Astrocyte of the cerebellum (primary cell): ENCODE results near the gene DLG2.

ENCODE experiments used
- DNase-seq: peaks from one replicate; pipeline ENCODE4 v3.0.0-alpha.2; 2011; ENCODE audit warnings: low read depth
- H3K4me3 ChIP-seq: 2 replicates; pipeline ENCODE4 v1.5.1; 2011; ENCODE audit warnings: mild to moderate bottlenecking, low read depth, low read length, moderate library complexity
- CTCF ChIP-seq: IDR thresholded peaks from 2 replicates; pipeline ENCODE4 v1.5.1; 2012; ENCODE audit warnings: low read length, low read depth, moderate library complexity, mild to moderate bottlenecking; ENCODE audit errors: missing control alignments
- in situ Hi-C: cut with HindIII; loops from 2 replicates; pipeline ENCODE4 v1.10.0; 2017; ENCODE audit warnings: low sequenced_read_pairs

Gene DLG2

GRCh38 chr11:83779876-83780275 lies 1847.3 kb downstream of the DLG2 start:
- no peak overlapping the region for H3K4me3 ChIP-seq
- DNase-seq = no peak
- in situ Hi-C loops = no loop called here
- no peak for TF ChIP-seq CTCF

GRCh38 chr11:83778596-83778995 lies 1848.5 kb downstream of the DLG2 start:
- in situ Hi-C loops = no loop called here
- no peak overlapping the region for H3K4me3 ChIP-seq
- TF ChIP-seq CTCF = no peak
- no peak for DNase-seq

- no peak for DNase-seq
- no peak for TF ChIP-seq CTCF
- no peak overlapping the region for H3K4me3 ChIP-seq
- in situ Hi-C loops = no loop called here
Measured at GRCh38 chr11:83773950-83774880, 1852.9 kb downstream of the DLG2 start.

- in situ Hi-C loops = no loop called here
- DNase-seq = no peak
- TF ChIP-seq CTCF = no peak
- no peak overlapping the region for H3K4me3 ChIP-seq
Measured at GRCh38 chr11:83768489-83768888, 1858.7 kb downstream of the DLG2 start.

- in situ Hi-C loops = no loop called here
- H3K4me3 ChIP-seq = no peak overlapping the region
- TF ChIP-seq CTCF = no peak
- no peak for DNase-seq
Measured at GRCh38 chr11:83766932-83767331, 1860.2 kb downstream of the DLG2 start.

GRCh38 chr11:83764643-83765042 lies 1862.5 kb downstream of the DLG2 start:
- DNase-seq = no peak
- in situ Hi-C loops = no loop called here
- TF ChIP-seq CTCF = no peak
- no peak overlapping the region for H3K4me3 ChIP-seq
